ENCODE data around the gene TTC34.

GRCh38 chr1:2629627-2630497 is 171.6 kb downstream of the TTC34 start:
- no peak for TF ChIP-seq CTCF (IDR thresholded peaks at IDR 0.05)
- TF ChIP-seq EP300 (IDR thresholded peaks at IDR 0.05; ENCODE audit: low read depth), result no peak
